ENCODE results near the gene ANO7.

- TF ChIP-seq CTCF (IDR thresholded peaks at IDR 0.05) (no peak), PBX3 (IDR thresholded peaks at IDR 0.05) (no peak), SIN3A (IDR thresholded peaks at IDR 0.05; ENCODE audit: borderline replicate concordance, low read depth, low read length) (no peak), MAX (IDR thresholded peaks at IDR 0.05; ENCODE audit: low read depth) (no peak), USF1 (IDR thresholded peaks at IDR 0.05; ENCODE audit: borderline replicate concordance, low read depth) (no peak)
These were observed 6.3 kb downstream of the ANO7 start for GRCh38 chr2:241194811-241195210.

Measured in SK-N-SH (cell line).